Measurements from ENCODE around the gene POR. TPM values are rescaled to one million over a fixed set of nuclear protein-coding genes. Genes with fewer than 3 reads are reported as not detected.

POR gene
- total RNA-seq, 4 donors from 2014 or later, result 37.8 to 71.4 (median 63.6) TPM

DNA sequence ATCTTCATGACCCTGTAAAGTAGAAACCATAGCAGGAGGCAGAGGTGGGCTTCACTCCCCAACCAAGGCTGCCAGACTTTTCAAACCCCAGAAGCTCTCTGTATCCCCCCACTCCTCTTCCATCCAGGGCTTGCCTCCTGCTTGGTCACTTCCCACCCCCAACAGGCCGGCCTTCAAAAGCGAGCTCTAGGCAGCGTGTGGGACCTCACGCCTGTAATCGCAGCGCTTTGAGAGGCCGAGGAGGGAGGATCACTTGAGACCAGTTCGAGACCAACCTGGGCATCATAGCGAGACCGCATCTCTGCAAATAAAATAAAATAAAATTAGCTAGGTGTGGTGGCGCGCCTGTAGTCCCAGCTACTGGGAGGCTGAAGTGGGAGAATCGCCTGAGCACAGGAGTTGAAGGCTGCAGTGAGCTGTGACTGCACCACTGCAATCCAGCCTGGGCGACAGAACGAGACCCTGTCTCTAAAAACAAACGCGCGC is 743 bp upstream of the POR start:
- Histone ChIP-seq H3K36me3 (no peaks in the 10 kb centered on the region), H3K4me1 (peaks cover 16 to 34% (median 33%) of the 10 kb centered on the region in 4 donors), H3K9me3 (no peaks in the 10 kb centered on the region), H3K27ac (replicated peaks in 1 of 4) (peak overlapping the region; percentile 87 to 94 (median 94)), H3K4me3 (peak overlapping the region; percentile 94 to 100 (median 98)), H3K27me3 (no peaks in the 10 kb centered on the region)
- TF ChIP-seq POLR2A (IDR thresholded peaks at IDR 0.05; ENCODE audit: low read depth), result no peak
- TF ChIP-seq EP300 (IDR thresholded peaks at IDR 0.05), result no peak
- TF ChIP-seq POLR2AphosphoS5 (IDR thresholded peaks at IDR 0.05), result no peak
- TF ChIP-seq, protein P1, sequence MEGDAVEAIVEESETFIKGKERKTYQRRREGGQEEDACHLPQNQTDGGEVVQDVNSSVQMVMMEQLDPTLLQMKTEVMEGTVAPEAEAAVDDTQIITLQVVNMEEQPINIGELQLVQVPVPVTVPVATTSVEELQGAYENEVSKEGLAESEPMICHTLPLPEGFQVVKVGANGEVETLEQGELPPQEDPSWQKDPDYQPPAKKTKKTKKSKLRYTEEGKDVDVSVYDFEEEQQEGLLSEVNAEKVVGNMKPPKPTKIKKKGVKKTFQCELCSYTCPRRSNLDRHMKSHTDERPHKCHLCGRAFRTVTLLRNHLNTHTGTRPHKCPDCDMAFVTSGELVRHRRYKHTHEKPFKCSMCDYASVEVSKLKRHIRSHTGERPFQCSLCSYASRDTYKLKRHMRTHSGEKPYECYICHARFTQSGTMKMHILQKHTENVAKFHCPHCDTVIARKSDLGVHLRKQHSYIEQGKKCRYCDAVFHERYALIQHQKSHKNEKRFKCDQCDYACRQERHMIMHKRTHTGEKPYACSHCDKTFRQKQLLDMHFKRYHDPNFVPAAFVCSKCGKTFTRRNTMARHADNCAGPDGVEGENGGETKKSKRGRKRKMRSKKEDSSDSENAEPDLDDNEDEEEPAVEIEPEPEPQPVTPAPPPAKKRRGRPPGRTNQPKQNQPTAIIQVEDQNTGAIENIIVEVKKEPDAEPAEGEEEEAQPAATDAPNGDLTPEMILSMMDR (IDR thresholded peaks at IDR 0.05), result no peak
- DNase-seq (ENCODE audit: extremely low spot score), result no peak
- 44% methylated on average over 18 of the region's 18 CpGs for WGBS
- intact Hi-C loops (cut with DNase I), result loop anchor here (5.0 kb wide), 1 partner anchor 83 kb away; no protein-coding TSS in a partner anchor

DNA sequence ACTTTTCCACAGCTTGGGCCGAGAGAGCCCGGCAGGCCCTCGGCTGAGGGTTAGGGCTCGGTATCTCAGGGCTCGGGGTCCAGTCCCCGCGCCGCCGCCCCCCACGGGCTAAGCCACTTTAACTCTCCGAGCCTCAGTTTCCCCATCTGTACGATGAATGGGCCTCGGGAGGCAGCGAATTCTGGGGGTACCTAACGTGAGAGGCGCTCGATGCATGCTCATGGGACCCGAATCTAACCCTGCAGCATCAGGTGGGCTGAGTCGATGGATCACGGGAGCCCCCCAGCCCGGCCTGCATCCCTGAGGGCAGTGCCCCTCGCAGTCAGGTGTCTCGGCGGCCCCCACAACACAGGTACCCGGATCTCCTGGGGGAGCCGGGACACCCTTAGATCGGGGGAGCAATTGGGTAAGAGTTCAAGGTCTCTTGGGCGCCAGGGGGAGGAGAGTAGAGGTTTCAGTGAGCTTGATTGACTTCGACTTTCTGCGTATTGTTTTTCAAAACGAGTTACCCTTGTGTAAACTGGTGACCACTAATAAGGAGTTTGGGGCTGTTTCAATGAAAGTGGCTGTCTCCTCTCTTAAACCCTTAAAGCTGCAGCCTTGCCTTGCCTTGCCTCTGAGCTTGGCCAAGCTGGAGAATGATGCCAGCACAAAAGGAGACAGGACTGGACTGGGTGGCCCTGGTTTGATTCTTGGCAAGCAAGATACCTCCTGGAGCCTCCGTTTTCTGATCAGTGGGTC is 631 bp downstream of the POR start:
- Histone ChIP-seq H3K27ac (replicated peaks in 1 of 4) (peak overlapping the region; percentile 87 to 94 (median 94)), H3K9me3 (no peaks in the 10 kb centered on the region), H3K27me3 (no peaks in the 10 kb centered on the region), H3K4me1 (peaks cover 22 to 34% (median 33%) of the 10 kb centered on the region in 4 donors), H3K4me3 (peak overlapping the region; percentile 94 to 100 (median 98)), H3K36me3 (no peaks in the 10 kb centered on the region)
- TF ChIP-seq, protein P1 (IDR thresholded peaks at IDR 0.05), result no peak
- TF ChIP-seq EP300 (IDR thresholded peaks at IDR 0.05) (no peak), POLR2A (IDR thresholded peaks at IDR 0.05; ENCODE audit: low read depth) (no peak), POLR2AphosphoS5 (IDR thresholded peaks at IDR 0.05) (no peak)
- WGBS, result under 1% methylated on average over 19 of the region's 32 CpGs
- intact Hi-C loops (cut with DNase I), result loop anchor here (5.0 kb wide), 1 partner anchor 52 kb away; no protein-coding TSS in a partner anchor
- DNase-seq (ENCODE audit: extremely low spot score), result no peak

DNA sequence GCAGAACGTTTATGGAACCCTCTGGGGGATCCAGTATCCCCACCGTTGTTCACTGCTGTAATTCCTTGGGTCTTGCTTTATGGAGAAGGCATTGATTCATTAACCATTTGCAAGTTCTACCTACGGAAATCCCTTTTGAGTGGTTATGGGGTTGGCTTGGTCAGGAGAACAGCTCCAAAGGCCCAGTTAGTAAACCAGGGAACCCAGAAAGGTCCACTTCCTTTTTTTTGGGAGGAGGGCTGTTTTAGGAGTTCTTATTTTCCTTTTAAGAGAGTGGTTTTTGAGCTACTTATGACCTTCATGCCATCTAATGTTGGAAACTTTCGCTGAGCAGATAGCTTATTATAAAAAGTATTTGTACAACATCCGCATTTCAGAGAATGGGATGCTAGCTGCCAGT is 1.3 kb downstream of the POR start:
- intact Hi-C loops (cut with DNase I), result loop anchor here (5.0 kb wide), 1 partner anchor 51 kb away; no protein-coding TSS in a partner anchor
- WGBS, result 58% methylated on average over 5 of the region's 5 CpGs

GRCh38 chr7:75916685-75917634 is 2.0 kb downstream of the POR start:
- Histone ChIP-seq H3K27me3 (no peaks in the 10 kb centered on the region), H3K36me3 (no peaks in the 10 kb centered on the region), H3K4me1 (peaks cover 31 to 36% (median 33%) of the 10 kb centered on the region in 4 donors), H3K27ac (replicated peaks in 1 of 4) (no peak overlapping the region), H3K9me3 (no peaks in the 10 kb centered on the region), H3K4me3 (no peak overlapping the region)
- DNase-seq (ENCODE audit: extremely low spot score), result no peak
- TF ChIP-seq POLR2A (IDR thresholded peaks at IDR 0.05; ENCODE audit: low read depth) (no peak), POLR2AphosphoS5 (IDR thresholded peaks at IDR 0.05) (no peak), EP300 (IDR thresholded peaks at IDR 0.05) (no peak)
- TF ChIP-seq, protein P1 (IDR thresholded peaks at IDR 0.05), result no peak
- WGBS, result 88% methylated on average over 11 of the region's 11 CpGs
- intact Hi-C loops (cut with DNase I), result loop anchor here (5.0 kb wide), 1 partner anchor 50 kb away; no protein-coding TSS in a partner anchor

More for the DNA sequence above, 1.3 kb downstream of the POR start:
- Histone ChIP-seq H3K36me3 (no peaks in the 10 kb centered on the region), H3K4me3 (peak overlapping the region; percentile 94 to 100 (median 98)), H3K4me1 (peaks cover 25 to 35% (median 33%) of the 10 kb centered on the region in 4 donors), H3K9me3 (no peaks in the 10 kb centered on the region), H3K27me3 (no peaks in the 10 kb centered on the region), H3K27ac (replicated peaks in 1 of 4) (peak overlapping the region; percentile 87 to 94 (median 94))
- DNase-seq (ENCODE audit: extremely low spot score), result no peak
- TF ChIP-seq POLR2A (IDR thresholded peaks at IDR 0.05; ENCODE audit: low read depth), result no peak
- no peak for TF ChIP-seq EP300 (IDR thresholded peaks at IDR 0.05)
- TF ChIP-seq, protein P1 (IDR thresholded peaks at IDR 0.05), result no peak
- no peak for TF ChIP-seq POLR2AphosphoS5 (IDR thresholded peaks at IDR 0.05)

All from esophagus muscularis mucosa (tissue), 4 donors.